Colonic mucosa (tissue), 4 donors: ENCODE measurements around the gene GMDS. TPM values are rescaled to one million over a fixed set of nuclear protein-coding genes. Genes with fewer than 3 reads are reported as not detected.

Source experiments
- DNase-seq: peaks from one replicate; pipeline ENCODE4 v3.0.0-alpha.2; 2020
- H3K27ac ChIP-seq: fragments of 200-600 bp; one replicate; pipeline ENCODE4 v1.8.0; 2021
- H3K27me3 ChIP-seq: fragments of 200-600 bp; one replicate; pipeline ENCODE4 v1.8.0; 2021
- H3K36me3 ChIP-seq: fragments of 200-600 bp; one replicate; pipeline ENCODE4 v1.8.0; 2021
- H3K4me1 ChIP-seq: fragments of 200-600 bp; one replicate; pipeline ENCODE4 v1.8.0; 2021; ENCODE audit warnings: mild to moderate bottlenecking
- H3K4me3 ChIP-seq: fragments of 200-600 bp; one replicate; pipeline ENCODE4 v1.8.0; 2021
- H3K9ac ChIP-seq, 2 donors: one replicate each; pipeline ENCODE4 v1.7.0; 2013; ENCODE audit warnings: control low read depth in 2 of 2, low read depth in 2 of 2, low read length in 2 of 2
- H3K9me3 ChIP-seq: fragments of 200-600 bp; one replicate; pipeline ENCODE4 v1.8.0; 2021
- intact Hi-C: fragments of 100-400 bp; cut with DNase I; formaldehyde crosslinking; loops from one replicate; pipeline ENCODE4 v1.14.1; 2022
- total RNA-seq, 2 donors: library from RNA; stranded (reverse); fragmentation: NEBNext Ultra II Directional in 1 of 2; extraction: Animal tissue kit (Norgen Biotek cat#: 25700) in 1 of 2; gene quantifications; one replicate each; pipeline ENCODE4 v1.2.1, GENCODE V29; 2021
- TF ChIP-seq, protein P1 (sequence below): fragments of 200-600 bp; IDR thresholded peaks from one replicate; pipeline ENCODE4 v1.8.0; 2022; ENCODE audit warnings: antibody characterized with exemption, mild to moderate bottlenecking
- donor health status: healthy.
- donor health status: DM: no; HTN: no; CAD: no.
- donor health status: DM: no; HTN: no; CAD: no.

GMDS gene
- total RNA-seq, 2 donors from 2014 or later = 247 to 272 TPM

DNA sequence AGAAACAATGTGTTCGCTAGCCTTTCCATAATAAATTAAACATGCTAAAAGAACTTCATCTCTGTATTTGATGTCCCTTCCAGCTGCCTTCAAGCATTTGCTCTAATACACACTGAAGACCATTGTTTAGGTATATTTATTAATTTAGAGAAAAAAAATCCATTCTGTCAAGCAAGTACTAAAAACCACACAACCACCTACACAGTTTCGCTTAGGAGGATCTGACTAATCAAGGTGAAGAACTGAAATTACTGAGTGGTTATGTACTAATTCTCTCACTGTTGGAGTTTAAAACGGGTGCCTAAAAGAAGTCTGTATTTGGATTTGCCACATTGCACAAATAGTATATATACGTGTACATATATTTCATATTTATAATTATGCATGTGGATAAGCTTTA lies 58.9 kb downstream of the GMDS start:
- Histone ChIP-seq H3K4me3 (no peak overlapping the region), H3K36me3 (no peaks in the 10 kb centered on the region), H3K9me3 (no peaks in the 10 kb centered on the region), H3K9ac (no peak overlapping the region), H3K4me1 (no peaks in the 10 kb centered on the region), H3K27me3 (no peaks in the 10 kb centered on the region), H3K27ac (no peak overlapping the region)
- DNase-seq = no peak
- intact Hi-C loops = no loop called here
- TF ChIP-seq, protein P1, sequence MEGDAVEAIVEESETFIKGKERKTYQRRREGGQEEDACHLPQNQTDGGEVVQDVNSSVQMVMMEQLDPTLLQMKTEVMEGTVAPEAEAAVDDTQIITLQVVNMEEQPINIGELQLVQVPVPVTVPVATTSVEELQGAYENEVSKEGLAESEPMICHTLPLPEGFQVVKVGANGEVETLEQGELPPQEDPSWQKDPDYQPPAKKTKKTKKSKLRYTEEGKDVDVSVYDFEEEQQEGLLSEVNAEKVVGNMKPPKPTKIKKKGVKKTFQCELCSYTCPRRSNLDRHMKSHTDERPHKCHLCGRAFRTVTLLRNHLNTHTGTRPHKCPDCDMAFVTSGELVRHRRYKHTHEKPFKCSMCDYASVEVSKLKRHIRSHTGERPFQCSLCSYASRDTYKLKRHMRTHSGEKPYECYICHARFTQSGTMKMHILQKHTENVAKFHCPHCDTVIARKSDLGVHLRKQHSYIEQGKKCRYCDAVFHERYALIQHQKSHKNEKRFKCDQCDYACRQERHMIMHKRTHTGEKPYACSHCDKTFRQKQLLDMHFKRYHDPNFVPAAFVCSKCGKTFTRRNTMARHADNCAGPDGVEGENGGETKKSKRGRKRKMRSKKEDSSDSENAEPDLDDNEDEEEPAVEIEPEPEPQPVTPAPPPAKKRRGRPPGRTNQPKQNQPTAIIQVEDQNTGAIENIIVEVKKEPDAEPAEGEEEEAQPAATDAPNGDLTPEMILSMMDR = no peak

DNA sequence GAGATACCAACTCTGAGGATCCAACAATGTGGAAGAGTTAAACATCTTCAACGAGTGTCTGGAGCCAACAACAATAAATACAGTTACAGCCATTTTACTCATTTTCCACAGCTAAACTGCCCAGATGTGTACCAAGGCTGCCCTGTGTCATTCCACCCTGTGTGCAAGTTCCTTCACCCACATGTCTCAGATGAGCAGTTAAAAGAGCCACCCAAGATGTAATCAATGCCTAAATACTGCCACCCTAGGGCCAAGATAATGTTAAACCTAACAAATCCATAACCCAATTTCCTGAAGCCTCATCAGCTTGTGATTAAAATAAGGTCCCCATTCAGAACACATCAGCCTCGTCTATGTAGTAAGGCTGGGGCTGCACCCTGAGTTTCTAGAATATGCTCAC lies 59.9 kb downstream of the GMDS start:
- TF ChIP-seq, protein P1 = no peak
- no peak for DNase-seq
- Histone ChIP-seq H3K9me3 (no peaks in the 10 kb centered on the region), H3K27me3 (no peaks in the 10 kb centered on the region), H3K4me1 (no peaks in the 10 kb centered on the region), H3K4me3 (no peak overlapping the region), H3K27ac (no peak overlapping the region), H3K36me3 (no peaks in the 10 kb centered on the region), H3K9ac (no peak overlapping the region)
- intact Hi-C loops = no loop called here

DNA sequence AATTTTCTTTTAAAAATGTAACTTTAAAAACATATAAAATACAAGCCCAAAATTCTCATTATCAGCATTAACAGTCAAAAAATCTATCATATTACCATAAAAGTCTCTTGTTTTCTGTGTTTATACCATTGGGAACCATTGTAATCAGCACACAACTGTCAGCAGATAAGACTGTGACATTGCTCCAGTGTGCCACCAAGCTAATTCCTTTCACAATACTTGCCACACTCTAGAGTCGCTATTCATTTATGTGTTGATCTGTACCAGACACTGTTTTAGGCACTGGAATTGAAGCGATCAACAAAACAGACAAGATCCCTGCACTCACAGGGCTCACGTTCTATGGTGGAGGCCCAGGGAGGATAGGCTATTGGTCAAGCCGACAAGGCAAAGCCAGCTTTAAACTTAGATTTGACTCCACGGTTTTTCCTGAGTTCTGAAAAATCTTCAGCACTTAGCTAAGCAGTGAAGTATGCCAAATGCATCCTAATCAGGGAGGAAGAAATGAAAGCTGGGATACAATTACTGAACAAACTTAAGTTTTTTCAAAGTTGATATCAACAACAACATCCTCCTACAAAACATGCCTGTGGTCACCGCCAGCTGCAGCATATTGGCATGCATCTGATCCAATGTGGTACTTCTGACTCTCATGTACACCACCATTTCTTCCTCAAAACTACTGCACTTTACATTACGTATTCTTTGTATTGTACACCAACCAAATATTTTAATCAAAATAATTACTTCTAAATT lies 60.5 kb downstream of the GMDS start:
- H3K27me3 ChIP-seq = no peaks in the 10 kb centered on the region
- no peak for DNase-seq
- no peaks in the 10 kb centered on the region for H3K9me3 ChIP-seq
- H3K27ac ChIP-seq = no peak overlapping the region
- intact Hi-C loops = no loop called here
- H3K4me3 ChIP-seq = no peak overlapping the region
- H3K36me3 ChIP-seq = no peaks in the 10 kb centered on the region
- H3K9ac ChIP-seq = no peak overlapping the region
- TF ChIP-seq, protein P1 = no peak
- no peaks in the 10 kb centered on the region for H3K4me1 ChIP-seq

DNA sequence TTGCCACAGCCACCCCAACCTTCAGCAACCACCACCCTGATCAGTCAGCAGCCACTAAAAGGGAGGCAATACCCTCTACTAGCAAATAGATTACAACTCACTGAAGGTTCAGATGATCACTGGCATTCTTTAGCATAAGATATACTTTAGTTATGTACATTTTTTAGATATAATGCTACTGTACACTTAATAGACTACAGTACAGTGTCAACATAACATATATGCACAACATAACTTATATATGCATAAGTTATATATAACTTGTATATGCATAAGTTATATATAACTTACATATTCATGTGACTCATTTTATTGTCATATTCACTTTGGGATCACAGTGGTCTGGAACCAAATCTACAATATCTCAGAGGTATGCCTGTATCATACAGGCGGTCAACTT lies 61.7 kb downstream of the GMDS start:
- DNase-seq = no peak
- H3K9ac ChIP-seq = no peak overlapping the region
- intact Hi-C loops = no loop called here
- no peaks in the 10 kb centered on the region for H3K4me1 ChIP-seq
- no peaks in the 10 kb centered on the region for H3K36me3 ChIP-seq
- TF ChIP-seq, protein P1 = no peak
- H3K4me3 ChIP-seq = no peak overlapping the region
- H3K27me3 ChIP-seq = no peaks in the 10 kb centered on the region
- H3K9me3 ChIP-seq = no peaks in the 10 kb centered on the region
- no peak overlapping the region for H3K27ac ChIP-seq

DNA sequence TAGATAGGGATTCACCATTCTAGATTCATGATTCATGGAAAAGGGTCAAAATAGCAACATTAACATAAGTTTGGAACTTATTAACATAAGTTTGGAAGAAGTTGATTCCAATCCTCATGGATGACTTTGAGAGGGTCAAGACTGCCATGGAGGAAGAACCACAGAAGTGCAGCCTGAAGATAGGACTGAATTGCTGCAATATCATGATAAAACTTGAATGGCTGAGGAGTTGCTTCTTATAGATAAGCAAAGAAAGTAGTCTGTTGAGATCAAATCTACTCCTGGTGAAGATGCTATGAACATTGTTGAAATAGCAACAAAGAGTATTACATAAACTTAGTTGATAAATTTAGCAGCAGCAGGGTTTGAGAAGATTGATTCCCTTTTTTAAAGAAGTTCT lies 62.2 kb downstream of the GMDS start:
- no peaks in the 10 kb centered on the region for H3K27me3 ChIP-seq
- no peaks in the 10 kb centered on the region for H3K9me3 ChIP-seq
- no peak overlapping the region for H3K9ac ChIP-seq
- DNase-seq = no peak
- H3K4me1 ChIP-seq = no peaks in the 10 kb centered on the region
- no peaks in the 10 kb centered on the region for H3K36me3 ChIP-seq
- intact Hi-C loops = no loop called here
- TF ChIP-seq, protein P1 = no peak
- H3K27ac ChIP-seq = no peak overlapping the region
- H3K4me3 ChIP-seq = no peak overlapping the region
